NCI-H446 (cell line): ENCODE results near the gene SIK1.

Experiments
- DNase-seq, 2 experiments: peaks; one replicate each; lab custom pipeline; 2025; lab: John Stamatoyannopoulos, UW

The SIK1 gene

GRCh38 chr21:43367296-43367695 is 59.6 kb downstream of the SIK1 start:
- peak in 1 of 2 experiments; percentile 73 for DNase-seq

GRCh38 chr21:43366656-43367055 is 60.3 kb downstream of the SIK1 start:
- no peak for DNase-seq

- no peak for DNase-seq
Measured at GRCh38 chr21:43365611-43366426, 61.1 kb downstream of the SIK1 start.

- DNase-seq: no peak
Measured at GRCh38 chr21:43364851-43365424, 62.0 kb downstream of the SIK1 start.
